Prostate gland (tissue), 2 donors: ENCODE results near the gene FBXL17.

Source experiments
- CTCF ChIP-seq, 4 experiments: fragments of 200-600 bp in 2 of 4; fragments of 450-650 bp in 2 of 4; sonication (generic) in 2 of 4; IDR thresholded peaks; 1 replicate in 3 of 4; 2 replicates in 1 of 4; pipeline ENCODE4 v1.5.1; 2016 to 2019; ENCODE audit warnings: antibody characterized with exemption in 4 of 4, mild to moderate bottlenecking in 2 of 4, moderate library complexity in 2 of 4
- POLR2A ChIP-seq: fragments of 450-650 bp; IDR thresholded peaks from one replicate; pipeline ENCODE4 v1.6.1; 2016; ENCODE audit warnings: antibody characterized with exemption, mild to moderate bottlenecking
- POLR2AphosphoS5 ChIP-seq: sonication (generic); formaldehyde crosslinking; IDR thresholded peaks from one replicate; pipeline ENCODE4 v1.6.1; 2017; ENCODE audit warnings: antibody characterized with exemption

GRCh38 chr5:107951309-107951708, 430.6 kb downstream of the FBXL17 start:
- no peak for TF ChIP-seq CTCF (IDR thresholded peaks at IDR 0.05)
- TF ChIP-seq POLR2A = no peak
- TF ChIP-seq POLR2AphosphoS5 = no peak
